ENCODE results near the gene SPARC.
A peak's percentile ranks its signal among the peaks of the same experiment; 100 is the strongest.
"Not testable (repeated sequence)": the region's sequence is repeated elsewhere in the genome, so short reads cannot be mapped to it uniquely, and the experiment has no call there.

The SPARC gene

DNA sequence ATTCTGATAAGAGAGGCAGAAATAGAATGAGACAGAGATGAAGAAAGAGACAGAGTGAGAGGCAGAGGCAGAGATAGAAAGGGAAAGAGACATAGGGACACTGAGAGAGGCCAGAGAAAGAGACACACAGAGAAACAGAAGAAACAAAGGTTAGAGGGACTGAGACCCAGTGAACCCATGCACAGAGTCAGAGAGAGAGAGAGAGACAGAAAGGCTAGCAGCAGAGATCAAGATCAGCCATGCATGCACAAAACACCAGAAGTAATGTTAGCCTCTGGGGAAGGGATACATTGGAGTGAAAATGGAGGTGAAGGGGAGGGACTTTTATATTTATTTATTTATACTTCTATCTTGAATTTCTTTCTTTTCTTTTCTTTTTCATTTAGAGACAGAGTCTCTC, 14.1 kb upstream of the SPARC start:
- DNase-seq (ENCODE audit: low read depth), result no peak

DNA sequence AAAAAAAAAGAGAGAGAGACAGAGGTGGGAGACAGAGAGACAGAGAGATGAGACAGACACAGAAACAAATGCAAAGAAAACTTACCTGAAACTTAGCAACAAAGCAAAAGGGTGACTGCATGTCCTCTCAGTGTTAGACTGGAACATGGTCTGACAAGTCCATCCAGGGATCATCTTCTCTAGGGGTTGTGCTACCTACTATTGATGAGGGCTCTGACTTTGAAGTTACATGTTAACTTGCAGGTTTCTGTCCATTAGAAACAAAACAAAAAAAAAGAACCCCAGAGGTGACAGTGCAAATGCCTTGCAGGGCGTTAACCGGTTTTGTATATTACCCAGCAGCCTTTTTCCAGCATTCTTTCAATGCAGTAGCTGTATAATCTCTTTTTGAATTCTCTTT, 13.6 kb upstream of the SPARC start:
- no peak for DNase-seq (ENCODE audit: low read depth)

DNA sequence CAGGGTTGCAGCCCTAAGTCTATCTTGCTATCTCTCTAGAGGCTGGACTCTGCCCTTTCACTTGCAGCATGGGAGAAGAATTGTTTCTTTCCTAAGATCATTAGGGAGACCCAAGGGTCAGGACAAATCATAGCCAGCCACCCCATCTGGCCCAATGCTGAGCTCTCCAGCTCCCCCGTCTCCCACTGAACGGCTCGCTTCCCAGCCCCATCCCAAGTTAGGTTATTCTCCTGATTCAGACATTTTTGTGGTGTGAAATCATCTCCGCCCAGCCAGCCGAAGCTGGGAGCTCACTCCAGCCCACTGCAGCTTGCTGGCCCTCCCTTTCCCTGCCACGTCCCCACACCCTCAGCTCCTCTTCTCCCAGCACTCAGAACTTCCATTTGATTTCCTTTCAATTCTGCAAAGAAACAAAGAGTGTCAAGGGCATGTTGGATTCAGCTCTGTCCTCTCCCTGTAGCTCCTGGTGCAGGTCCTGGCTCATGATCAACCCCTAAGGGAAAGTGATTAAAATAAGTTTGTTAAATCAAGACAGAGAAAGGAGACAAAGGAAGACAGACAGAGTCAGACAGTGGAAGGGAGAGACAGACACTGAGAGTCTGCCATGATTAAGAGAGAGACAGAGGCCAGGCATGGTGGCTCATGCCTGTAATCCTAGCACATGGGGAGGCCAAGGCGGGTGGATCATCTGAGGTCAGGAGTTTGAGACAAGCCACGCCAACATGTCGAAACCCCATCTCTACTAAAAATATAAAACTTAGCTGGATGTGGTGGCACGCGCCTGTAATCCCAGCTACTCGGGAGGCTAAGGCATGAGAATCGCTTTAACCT, 12.6 kb upstream of the SPARC start:
- DNase-seq (ENCODE audit: low read depth), result peak; percentile 96

DNA sequence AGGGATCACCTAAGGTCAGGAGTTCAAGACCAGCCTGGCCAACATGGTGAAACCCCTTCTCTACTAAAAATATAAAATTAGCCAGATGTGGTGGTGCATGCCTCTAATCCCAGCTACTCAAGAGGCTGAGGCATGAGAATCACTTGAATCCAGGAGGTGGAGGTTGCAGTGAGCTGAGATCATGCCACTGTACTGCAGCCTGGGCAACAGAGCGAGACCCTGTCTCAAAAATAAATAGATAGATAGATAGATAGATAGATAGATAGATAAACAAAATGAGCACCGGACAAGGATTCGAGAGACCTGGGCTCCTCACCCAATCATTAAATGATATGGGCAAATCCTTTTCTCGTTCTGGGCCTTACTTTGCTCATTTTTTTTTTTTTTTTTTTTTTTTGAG, 11.4 kb upstream of the SPARC start:
- not testable (repeated sequence) for DNase-seq (ENCODE audit: low read depth)

DNA sequence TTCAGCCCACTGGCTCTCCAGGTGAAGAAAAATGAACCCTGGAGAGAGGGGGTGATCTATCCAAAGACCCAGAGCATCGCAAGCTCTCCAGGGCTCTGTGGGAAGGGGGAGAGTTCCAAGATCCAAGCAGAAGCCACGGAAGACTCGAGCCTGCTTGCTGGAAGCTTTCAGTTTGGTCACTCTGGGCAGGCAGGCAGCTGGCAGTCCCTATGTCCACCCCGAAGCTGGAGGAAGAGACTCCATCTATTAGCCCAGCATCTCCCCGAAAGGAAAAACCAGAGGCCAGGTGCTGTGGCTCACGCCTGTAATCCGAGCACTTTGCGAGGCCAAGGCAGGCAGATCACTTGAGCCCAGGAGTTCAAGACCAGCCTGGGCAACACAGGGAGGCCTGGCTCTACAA, 10.7 kb upstream of the SPARC start:
- DNase-seq (ENCODE audit: low read depth), result no peak

DNA sequence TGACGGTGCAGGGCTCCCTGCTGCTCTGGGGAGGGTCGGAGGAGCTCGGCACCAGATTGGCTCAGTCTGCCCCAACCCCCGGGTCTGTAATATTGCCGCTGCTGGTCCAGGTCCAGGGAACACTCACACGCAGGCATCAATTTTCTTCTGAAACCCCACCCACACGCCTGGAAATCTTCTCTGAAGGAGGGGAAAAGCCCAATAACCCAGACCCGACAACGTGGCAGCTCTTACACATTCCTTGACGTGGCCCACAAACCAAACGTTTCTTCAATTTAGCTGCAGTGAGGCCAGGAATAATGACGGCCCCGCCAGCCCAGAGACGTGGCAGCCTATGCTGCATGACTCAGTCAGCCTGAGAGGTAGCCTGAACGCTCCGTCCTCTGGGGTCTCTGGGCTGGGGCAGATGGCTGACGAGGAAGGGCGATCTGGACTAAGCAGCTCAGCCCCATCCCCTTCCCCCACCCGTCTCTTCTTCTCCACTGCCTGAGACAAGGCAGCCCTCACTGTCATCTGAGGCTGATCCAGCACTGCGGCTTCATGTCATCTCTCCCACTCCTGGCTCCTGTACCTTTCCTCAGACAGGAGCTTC, 9.9 kb upstream of the SPARC start:
- peak; percentile 95 for DNase-seq (ENCODE audit: low read depth)

DNA sequence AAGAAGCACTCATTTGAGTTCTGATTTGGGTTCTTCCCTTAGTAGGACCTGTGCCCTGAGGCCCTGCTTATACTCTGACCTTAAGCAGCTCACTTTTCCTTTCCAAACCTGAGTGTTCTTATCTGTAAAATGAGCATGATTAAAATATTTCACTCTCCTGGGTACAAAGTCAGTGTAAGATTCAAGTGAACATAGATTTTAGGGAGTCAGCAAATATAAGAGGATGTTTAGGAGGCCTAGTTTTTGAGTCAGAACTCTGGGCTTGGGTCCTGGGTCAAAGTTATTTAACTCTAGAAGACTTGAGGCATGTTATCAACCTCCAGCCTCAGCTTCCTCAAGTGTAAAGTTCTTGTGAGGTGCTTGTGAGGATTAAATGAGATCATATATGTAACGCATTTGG, 8.7 kb upstream of the SPARC start:
- no peak for DNase-seq (ENCODE audit: low read depth)

DNA sequence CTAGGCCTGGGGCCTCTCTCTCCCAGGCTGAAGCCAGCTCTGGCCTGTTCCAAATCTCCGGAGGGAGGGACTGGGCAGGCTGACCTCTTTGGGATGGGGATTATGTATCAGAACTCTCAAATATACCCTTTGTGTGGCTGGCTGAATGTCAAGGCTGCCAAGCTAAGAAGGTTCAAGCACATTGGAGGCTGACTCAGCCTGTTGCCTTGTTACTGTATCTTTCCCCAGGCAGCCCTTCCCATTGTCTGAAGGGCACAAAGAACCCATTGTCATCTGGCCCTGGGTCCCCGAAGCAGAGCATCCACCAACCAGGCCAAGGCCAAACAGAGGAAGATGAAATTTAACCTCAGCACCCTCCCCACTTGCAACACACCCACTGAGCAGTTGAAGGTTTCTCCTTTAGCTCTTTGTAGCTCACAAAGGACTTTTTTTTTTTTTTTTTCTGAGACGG, 7.3 kb upstream of the SPARC start:
- DNase-seq (ENCODE audit: low read depth), result no peak

DNA sequence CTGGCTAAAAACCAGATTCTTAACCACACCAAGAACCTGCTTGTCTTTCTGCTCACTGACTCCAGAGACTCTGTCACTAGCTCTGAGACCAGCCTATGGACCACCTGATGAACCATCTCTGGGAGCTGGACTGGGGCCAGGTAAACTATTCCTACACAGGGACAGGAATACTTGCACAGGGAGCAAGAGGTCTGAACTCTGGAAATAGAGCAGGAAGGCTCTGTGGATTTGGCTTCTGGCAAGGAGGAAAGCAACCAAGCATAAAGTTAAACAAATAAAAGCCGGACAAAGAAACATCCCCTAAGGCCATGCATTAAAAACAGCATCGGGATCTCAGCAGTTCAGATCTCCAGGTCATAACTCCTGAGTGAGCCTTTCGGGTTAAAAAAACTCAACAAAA, 5.6 kb upstream of the SPARC start:
- no peak for DNase-seq (ENCODE audit: low read depth)

DNA sequence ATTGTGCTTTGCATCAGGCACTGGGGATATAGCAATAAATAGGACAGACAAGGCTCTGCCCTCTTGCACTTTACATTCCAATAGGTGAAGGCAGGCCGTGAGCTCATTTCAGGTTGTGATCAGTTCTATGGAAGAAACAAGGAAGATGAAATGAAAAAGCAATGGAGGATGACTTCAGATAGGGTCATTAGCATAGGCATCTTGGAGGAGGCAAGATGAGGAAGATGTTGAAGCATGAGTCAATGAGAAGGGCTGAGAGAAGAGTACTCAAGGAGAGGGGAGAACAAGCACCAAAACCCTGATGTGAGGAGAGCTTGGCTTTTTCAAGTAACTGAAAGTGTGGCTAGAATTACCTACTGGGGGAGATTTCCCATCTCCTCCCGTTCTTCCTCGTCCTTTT, 5.0 kb upstream of the SPARC start:
- no peak for DNase-seq (ENCODE audit: low read depth)

DNA sequence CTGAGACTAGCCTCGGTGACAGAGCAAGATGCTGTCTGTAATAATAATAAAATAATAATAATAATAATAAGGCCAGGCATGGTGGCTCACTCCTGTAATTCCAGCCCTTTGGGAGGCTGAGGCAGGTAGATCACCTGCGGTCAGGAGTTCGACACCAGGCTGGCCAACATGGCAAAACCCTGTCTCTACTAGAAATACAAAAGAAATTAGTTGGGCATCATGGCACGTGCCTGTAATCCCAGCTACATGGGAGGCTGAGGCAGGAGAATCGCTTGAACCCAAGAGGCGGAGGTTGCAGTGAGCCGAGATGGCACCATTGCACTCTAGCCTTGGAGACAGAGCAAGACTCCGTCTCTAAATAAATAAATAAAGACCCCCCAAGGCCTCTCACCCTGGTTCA, 2.9 kb upstream of the SPARC start:
- DNase-seq (ENCODE audit: low read depth), result not testable (repeated sequence)

DNA sequence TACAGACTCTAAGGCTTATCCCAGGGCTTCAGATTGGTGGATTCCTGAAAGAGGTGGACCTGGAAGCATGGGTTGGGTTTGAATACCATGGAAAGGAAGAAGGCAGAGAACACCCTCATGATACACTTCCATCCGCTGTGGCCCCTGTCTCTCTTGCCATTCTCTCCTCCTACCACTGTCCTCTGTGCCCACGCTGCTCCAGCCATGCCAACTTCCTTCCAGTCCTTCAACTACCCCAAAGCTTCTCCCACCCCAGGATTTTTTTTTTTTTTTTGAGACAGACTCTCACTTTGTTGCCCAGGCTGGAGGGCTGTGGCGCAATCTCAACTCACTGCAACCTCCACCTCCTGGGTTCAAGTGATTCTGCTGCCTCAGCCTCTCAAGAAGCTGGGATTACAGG, 1.7 kb upstream of the SPARC start:
- DNase-seq (ENCODE audit: low read depth), result no peak

DNA sequence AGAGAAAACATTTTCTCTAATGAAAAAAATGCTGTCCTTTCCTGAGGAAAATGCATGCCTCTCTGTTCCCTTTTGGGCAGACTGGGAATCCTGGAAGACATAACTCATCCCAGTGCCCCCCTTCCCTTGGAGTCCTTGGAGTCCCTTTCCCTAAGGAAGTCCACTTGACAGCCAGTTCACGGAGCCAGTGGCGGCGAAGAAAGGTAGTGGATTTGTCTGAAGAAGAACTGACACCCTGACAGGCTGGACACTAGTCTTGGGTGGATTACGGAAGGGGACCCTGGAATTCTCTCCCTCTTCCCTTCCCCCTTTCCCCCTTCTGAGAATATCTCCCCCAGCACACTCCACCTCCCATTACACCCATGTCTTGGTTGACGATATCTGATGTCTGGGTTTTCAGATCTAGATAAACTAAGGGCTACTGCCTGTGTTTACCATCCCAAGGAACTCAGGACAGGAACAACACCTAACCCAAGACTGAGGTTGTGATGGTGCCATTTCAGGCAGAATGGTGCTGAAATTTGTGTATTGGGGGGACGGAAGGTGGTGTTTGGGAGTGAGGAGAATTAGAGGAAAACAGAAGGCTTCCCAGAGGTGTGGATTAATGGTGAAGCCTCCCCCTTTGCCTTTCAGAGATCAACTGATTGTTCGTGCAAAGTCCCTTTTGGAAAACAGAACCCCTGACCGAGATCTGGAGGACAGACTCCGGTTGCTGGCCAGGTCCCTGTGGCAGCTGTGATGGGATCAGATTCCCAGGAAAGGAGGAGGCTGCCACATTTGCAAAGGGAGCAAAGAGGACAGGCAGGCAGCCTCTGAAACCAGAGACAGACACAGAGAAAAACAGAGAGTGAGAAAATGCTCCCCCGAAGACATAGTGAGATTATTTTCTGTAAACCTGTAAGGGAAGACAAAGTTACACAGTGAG, 704 bp downstream of the SPARC start:
- DNase-seq (ENCODE audit: low read depth), result no peak

DNA sequence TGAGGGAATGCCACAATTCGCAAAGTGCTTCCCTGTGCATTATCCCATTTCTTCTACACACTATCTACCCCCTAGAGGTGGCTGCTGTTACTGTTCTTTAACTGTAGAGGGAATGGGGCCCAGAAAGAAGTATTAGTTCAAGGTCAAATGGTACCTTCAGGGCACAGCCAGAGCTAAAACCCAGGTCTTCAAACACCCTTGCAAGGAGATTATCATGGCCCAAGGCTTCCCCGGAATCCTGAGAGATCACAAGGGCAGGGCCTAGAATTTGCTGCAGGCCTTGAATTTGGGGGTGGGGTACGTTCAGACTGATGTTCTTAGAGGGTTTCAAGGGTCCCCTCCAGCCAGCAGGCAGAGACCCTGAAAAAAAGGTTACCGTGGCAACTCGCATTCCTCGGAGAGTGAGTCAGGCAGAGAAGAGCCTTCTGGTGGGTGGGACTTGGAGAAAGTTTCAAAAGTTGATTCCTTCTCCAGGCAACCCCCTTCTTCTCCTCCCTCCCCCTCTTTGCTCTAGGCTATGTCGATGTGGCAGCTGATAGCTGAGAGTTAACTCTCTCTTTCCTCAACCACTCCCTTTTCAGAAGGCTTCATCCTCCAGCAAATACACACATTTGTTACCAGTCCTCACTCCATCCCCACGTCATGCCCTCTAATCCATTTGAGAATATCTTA, 1.9 kb downstream of the SPARC start:
- peak; percentile 89 for DNase-seq (ENCODE audit: low read depth)

DNA sequence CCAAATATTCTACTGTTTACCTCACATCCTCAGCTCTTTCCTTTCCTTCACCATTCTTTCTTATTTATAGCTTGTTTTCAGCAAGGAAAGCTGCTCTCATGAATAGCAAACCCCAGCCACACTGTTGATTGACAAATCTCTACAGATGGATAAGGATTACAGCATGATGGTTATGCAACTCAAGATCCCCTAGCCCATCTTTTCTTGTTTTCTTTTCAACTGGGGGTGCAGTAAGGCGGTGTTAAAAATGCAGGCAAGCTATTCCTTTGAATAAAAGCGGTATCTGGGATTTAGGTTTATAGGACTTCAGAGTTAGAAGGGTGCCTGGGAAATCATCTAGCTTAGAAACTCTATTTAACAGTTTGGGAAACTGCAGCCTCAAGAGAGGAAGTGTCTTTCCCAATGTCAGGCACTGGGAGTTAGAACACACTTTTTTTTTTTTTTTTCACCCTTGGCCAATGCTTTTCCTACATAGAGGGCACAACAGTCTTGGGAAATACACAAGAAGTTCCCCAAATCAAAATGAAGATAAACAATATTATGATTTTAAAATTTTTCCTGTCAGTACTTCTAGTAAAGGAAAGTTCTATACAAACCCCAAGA, 2.6 kb downstream of the SPARC start:
- no peak for DNase-seq (ENCODE audit: low read depth)

DNA sequence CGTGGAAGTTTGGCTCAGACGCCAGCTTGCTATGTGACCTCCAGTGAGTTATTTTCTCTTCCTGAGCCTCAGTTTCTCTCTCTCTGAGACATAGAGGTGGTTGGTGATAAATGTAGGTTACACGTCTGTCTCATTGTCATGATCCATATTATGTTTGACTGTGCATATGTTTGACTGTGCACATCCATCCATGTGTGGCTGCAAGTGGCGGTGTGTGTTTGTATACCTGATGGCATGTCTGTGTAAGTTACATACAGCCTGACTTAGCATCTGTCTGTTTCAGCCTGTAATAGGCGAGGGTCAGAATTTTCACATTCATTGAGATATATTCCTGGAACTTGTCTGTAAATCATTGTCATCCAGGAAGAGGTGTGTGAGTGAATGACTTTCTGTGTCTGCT, 3.3 kb downstream of the SPARC start:
- DNase-seq (ENCODE audit: low read depth), result no peak

DNA sequence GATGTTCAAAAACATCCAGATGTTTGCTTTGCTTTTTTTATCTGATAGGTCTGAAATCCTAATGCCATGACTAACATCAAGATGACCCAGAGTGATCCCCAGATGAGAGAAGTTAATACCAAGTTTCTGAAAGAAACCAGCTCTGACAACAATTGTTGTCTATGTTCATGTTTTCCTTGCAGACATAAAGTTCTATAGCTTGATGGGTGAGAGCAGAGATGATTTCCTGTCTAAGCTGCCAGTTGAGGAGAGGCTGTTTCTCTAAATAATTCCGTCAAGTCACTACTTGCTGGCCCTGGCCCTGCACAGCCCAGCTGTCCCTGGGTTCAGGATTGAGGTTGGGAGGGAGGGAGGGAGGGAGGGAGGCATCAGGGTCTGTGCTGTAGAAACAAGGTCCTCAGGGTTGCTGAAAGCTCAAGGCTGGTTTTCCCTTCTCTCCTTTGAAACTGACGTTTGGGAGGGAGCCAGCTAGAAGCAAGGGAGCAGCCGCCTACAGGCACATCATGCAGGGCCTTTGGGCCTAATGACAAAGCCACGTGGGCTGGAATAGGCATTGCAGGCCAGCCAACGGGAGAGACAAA, 3.9 kb downstream of the SPARC start:
- DNase-seq (ENCODE audit: low read depth), result no peak

DNA sequence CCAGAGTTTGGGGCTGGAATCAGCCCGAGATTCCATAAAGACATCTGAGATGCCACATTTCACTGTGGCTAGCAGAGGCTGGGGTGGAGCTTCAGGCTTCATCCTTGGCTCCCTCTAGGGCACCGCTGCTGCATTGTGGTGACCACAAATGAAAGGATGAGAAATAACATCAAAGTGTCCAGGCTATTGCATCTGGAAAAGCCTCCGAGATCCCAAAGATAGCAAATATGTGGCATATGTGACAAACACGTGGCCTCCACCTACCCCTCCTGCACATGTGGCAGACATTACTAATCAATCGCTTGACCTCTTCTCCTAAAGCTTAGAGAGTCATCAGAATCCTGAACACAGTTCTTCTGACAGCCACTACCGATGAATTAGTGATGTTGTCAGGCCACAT, 4.5 kb downstream of the SPARC start:
- no peak for DNase-seq (ENCODE audit: low read depth)

DNA sequence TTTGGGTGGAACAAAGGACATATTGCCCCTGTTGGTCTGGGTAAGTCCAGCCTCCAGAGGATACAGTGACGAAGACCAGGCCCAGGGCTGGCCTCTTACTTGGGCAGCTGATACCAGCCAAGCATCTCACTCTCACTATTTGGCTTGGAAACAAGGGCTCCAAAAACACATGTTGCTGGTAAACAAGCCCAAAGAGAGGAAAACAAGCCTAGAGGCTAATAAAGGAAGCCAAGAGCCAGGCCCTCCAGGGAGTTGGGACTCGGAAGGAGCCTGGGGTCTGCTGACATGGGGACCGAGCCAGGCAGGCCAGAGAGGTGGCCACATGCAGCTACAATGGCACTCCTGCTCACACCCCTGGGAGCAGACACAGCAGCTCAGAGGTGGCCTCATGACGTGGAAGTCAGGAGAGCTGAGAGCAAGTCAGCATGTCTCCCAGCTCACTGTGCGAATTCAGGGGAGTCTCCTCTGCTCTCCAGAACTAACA, 5.7 kb downstream of the SPARC start:
- DNase-seq (ENCODE audit: low read depth), result no peak

DNA sequence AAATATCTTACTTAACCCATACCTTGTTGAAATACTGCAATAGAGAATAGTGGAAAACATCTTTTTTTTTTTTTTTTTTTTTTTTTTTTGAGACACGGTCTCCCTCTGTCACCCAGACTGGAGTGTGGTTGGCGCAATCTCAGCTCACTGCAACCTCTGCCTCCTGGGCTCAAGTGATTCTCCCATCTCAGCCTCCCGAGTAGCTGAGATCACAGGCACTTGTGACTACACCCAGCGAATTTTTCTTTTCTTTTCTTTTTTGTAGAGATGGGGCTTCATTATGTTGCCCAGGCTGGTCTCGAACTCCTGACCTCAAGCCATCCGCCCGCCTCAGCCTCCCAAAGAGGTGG, 6.6 kb downstream of the SPARC start:
- not testable (repeated sequence) for DNase-seq (ENCODE audit: low read depth)

DNA sequence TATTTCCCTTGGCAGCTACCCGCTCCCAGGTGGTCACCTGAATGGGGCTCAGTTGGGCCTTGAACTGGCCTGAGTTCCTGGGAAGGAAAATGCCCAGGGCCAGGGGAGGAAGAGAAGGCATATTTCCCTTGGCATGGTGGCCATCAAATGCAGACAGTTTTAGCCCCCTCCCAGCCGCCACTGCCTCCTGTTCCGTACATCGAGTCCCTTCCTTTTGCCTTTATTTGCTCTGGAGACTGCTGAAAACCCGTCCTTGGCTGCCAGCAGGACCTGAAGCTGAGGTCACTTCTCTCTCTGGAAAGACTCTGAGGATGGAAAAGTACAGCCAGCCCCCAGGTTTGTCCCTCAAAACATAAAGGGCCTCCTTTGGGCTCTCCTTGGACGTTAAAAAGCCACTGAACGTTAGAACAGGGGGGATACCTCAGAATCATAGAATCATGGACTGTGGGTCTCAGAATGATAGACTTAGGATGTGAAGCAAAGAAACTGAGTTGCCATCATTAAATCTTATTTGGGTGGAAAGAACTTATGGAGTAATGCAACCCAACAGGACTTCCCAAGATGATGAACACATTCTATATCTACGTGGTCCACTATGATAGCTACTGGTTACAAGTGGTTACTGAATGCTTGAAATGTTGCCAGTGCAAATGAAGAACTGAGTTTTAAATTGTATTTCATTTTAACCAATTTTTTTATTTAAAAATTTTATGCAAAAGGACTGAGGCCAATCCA, 7.1 kb downstream of the SPARC start:
- DNase-seq (ENCODE audit: low read depth), result no peak

Measured in non-pigmented ciliary epithelial cell (primary cell).